OCI-LY7 (cell line): Measurements from ENCODE around the gene GPR61. TPM values are rescaled to one million over a fixed set of nuclear protein-coding genes. Genes with fewer than 3 reads are reported as not detected.

Experiments
- BruUV-seq: library from RNA; stranded (reverse); fragments of 400-500 nt; replicated peaks from 2 replicates; lab custom pipeline; 2021; lab: Mats Ljungman, UMichigan
- CTCF ChIA-PET: fragments of 300-600 bp; sonication (Branson Sonifier 250); formaldehyde crosslinking; loops from one replicate; lab custom pipeline; 2022; ENCODE audit warnings: antibody characterized with exemption; ENCODE audit not compliant: unreplicated experiment; lab: Charles Lee
- POLR2A ChIA-PET: fragments of 300-600 bp; sonication (Branson Sonifier 250); formaldehyde crosslinking; loops from one replicate; lab custom pipeline; 2022; ENCODE audit warnings: antibody characterized with exemption; lab: Charles Lee
- DNase-seq: peaks from one replicate; pipeline ENCODE4 v3.0.0-alpha.2; 2015; ENCODE audit warnings: low spot score
- H2AFZ ChIP-seq: fragments of 200-600 bp; sonication (generic), shearing (Covaris generic); 2 replicates; pipeline ENCODE4 v1.6.1; 2014; ENCODE audit warnings: mild to moderate bottlenecking, antibody characterized with exemption, low read length, moderate library complexity
- H3K27ac ChIP-seq: fragments of 200-600 bp; sonication (generic); 2 replicates; pipeline ENCODE4 v1.5.1; 2014; ENCODE audit warnings: mixed run types, low read depth, mild to moderate bottlenecking, moderate library complexity, low read length, inconsistent platforms; ENCODE audit not compliant: poor library complexity, severe bottlenecking
- H3K36me3 ChIP-seq: fragments of 200-600 bp; sonication (generic); 2 replicates; pipeline ENCODE4 v1.6.1; 2014; ENCODE audit warnings: mild to moderate bottlenecking, antibody characterized with exemption, low read length, moderate library complexity, mixed read lengths; ENCODE audit not compliant: insufficient read depth
- H3K4me1 ChIP-seq: fragments of 200-600 bp; sonication (generic); 2 replicates; pipeline ENCODE4 v1.5.1; 2014; ENCODE audit warnings: mild to moderate bottlenecking, low read length; ENCODE audit not compliant: insufficient read depth, poor library complexity, severe bottlenecking
- H3K4me2 ChIP-seq: fragments of 200-600 bp; sonication (generic); 2 replicates; pipeline ENCODE4 v1.6.1; 2014; ENCODE audit warnings: mild to moderate bottlenecking, low read length
- H3K4me3 ChIP-seq: fragments of 200-600 bp; sonication (generic); 2 replicates; pipeline ENCODE4 v1.5.1; 2014; ENCODE audit warnings: mild to moderate bottlenecking, low read depth, low read length; ENCODE audit not compliant: poor library complexity, severe bottlenecking
- H3K79me2 ChIP-seq: fragments of 200-600 bp; sonication (generic); 2 replicates; pipeline ENCODE4 v1.6.1; 2016; ENCODE audit warnings: low read depth, mild to moderate bottlenecking, low read length, moderate library complexity, mixed read lengths; ENCODE audit not compliant: insufficient read depth
- H3K9me2 ChIP-seq: fragments of 200-600 bp; sonication (generic); 2 replicates; pipeline ENCODE4 v1.6.1; 2016; ENCODE audit warnings: mild to moderate bottlenecking, low read length, mixed read lengths; ENCODE audit not compliant: insufficient read depth
- H3K9me3 ChIP-seq: fragments of 200-600 bp; sonication (generic); 2 replicates; pipeline ENCODE4 v1.6.1; 2014; ENCODE audit warnings: mild to moderate bottlenecking, mixed run types, low read length, mixed read lengths
- H4K20me1 ChIP-seq: fragments of 200-600 bp; sonication (generic); 2 replicates; pipeline ENCODE4 v1.6.1; 2014; ENCODE audit warnings: mild to moderate bottlenecking, antibody characterized with exemption, low read length, moderate library complexity, mixed read lengths; ENCODE audit not compliant: insufficient read depth
- EZH2phosphoT487 ChIP-seq: fragments of 200-600 bp; sonication (generic); IDR thresholded peaks from 2 replicates; pipeline ENCODE4 v1.6.1; 2018; ENCODE audit warnings: low read depth, borderline replicate concordance, mild to moderate bottlenecking, mixed run types, antibody characterized with exemption, low read length, moderate library complexity, mixed read lengths
- intact Hi-C: fragments of 100-400 bp; cut with micrococcal nuclease; formaldehyde crosslinking; loops from one replicate; pipeline ENCODE4 v1.10.0; 2022; ENCODE audit not compliant: unreplicated experiment
- total RNA-seq, 2 experiments: library from RNA; depleted of rRNA in 1 of 2; stranded (reverse); fragments of >200 nt in 1 of 2; shearing (Covaris generic) in 1 of 2; gene quantifications; 2 replicates each; pipeline ENCODE4 v1.2.3, GENCODE V29; 2014 to 2022
- TF ChIP-seq, protein P1 (sequence below): fragments of 200-600 bp; sonication (generic); conservative IDR thresholded peaks from 2 replicates; pipeline ENCODE4 v1.5.1; 2014; ENCODE audit warnings: mild to moderate bottlenecking, antibody characterized with exemption, low read length, moderate library complexity, mixed read lengths

Gene GPR61
- total RNA-seq, 2 experiments from 2014 or later = not detected

DNA sequence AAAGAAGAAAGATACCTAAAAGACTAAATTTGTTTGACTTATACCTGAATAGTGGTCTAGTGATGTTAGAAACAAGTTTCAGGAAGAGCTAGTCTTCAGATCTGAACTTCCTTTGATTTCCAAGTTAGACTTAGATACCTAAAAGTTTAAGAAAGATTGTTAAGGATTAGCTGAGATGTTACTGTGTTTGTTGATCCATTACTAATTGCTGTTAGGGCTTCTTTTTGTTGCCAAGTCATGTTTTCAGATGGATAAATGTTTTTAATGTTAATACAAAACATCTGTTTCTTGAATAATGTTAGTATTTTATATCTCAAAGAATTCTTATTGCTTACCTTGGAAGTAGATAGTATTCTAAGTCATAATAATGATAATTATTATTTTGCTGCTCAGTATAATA lies 20.3 kb downstream of the GPR61 start:
- no peaks in the 10 kb centered on the region for H3K9me2 ChIP-seq
- intact Hi-C loops = no loop called here
- no peak for TF ChIP-seq EZH2phosphoT487
- TF ChIP-seq, protein P1, sequence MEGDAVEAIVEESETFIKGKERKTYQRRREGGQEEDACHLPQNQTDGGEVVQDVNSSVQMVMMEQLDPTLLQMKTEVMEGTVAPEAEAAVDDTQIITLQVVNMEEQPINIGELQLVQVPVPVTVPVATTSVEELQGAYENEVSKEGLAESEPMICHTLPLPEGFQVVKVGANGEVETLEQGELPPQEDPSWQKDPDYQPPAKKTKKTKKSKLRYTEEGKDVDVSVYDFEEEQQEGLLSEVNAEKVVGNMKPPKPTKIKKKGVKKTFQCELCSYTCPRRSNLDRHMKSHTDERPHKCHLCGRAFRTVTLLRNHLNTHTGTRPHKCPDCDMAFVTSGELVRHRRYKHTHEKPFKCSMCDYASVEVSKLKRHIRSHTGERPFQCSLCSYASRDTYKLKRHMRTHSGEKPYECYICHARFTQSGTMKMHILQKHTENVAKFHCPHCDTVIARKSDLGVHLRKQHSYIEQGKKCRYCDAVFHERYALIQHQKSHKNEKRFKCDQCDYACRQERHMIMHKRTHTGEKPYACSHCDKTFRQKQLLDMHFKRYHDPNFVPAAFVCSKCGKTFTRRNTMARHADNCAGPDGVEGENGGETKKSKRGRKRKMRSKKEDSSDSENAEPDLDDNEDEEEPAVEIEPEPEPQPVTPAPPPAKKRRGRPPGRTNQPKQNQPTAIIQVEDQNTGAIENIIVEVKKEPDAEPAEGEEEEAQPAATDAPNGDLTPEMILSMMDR = no peak
- no peaks in the 10 kb centered on the region for H3K9me3 ChIP-seq
- CTCF ChIA-PET = interaction anchor here (1.0 kb wide), 1 partner anchor 80 kb away, joined by 5 read pairs; no protein-coding TSS in a partner anchor
- no peak overlapping the region for H2AFZ ChIP-seq
- no TSS peak for BruUV-seq
- DNase-seq = no peak
- H3K36me3 ChIP-seq = peaks cover 7% of the 10 kb centered on the region
- no peak overlapping the region for H3K4me3 ChIP-seq
- POLR2A ChIA-PET = interaction anchor here (1.0 to 2.2 kb wide), 3 partner anchors 11 to 42 kb away, joined by 3 to 9 read pairs (median 3); partner anchors contain the start of gene GNAI3
- H3K4me1 ChIP-seq = peaks cover 8% of the 10 kb centered on the region
- H3K4me2 ChIP-seq = no peak overlapping the region
- peaks cover 16% of the 10 kb centered on the region; the same call in 1 of the 2 replicates for H4K20me1 ChIP-seq
- H3K79me2 ChIP-seq = peaks cover 85% of the 10 kb centered on the region
- H3K27ac ChIP-seq = no peak overlapping the region

DNA sequence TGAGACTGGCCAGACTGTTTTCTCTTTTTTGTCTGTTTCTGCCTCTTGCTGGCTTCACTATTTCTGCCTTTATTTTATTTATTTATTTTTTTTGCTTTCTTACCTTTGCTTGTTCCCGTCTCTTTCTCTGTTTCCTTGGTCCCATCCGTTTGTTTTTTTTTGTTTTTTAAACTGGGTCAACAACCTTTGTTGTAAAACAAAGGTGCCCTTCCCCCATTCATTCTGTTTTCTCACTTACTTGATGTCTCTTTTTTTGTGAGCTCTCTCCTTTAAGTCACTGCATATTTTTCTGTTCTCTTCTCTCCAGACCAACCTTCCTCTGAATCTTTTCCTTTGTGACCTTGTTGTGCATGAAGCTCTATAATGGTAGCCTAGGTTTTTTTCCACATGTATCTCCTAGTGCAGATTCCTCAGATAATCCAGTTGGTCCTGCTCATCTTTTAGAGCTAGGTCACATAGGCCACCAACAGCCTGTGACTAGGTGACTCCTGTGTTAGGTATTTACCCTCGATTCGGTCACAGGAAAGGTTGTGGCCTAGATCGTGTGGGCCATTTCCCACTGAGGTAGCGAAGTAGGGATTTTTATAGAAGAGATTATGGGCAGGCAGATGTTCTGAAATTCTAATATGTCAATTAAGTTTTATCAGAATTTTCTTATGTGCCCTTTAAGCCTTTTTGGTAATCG lies 24.7 kb downstream of the GPR61 start:
- H3K27ac ChIP-seq = no peak overlapping the region
- POLR2A ChIA-PET = interaction anchor here (0.6 kb wide), 1 partner anchor 40 kb away, joined by 3 read pairs; no protein-coding TSS in a partner anchor
- intact Hi-C loops = no loop called here

More for the DNA sequence above, 24.7 kb downstream of the GPR61 start:
- Histone ChIP-seq H3K4me1 (peaks cover 10% of the 10 kb centered on the region), H3K9me2 (no peaks in the 10 kb centered on the region), H3K79me2 (peaks cover 75% of the 10 kb centered on the region; the same call in 1 of the 2 replicates), H3K4me3 (no peak overlapping the region), H3K9me3 (no peaks in the 10 kb centered on the region), H3K36me3 (no peaks in the 10 kb centered on the region), H3K4me2 (no peak overlapping the region), H2AFZ (no peak overlapping the region), H4K20me1 (peaks cover 17% of the 10 kb centered on the region; the same call in 1 of the 2 replicates)
- no TSS peak for BruUV-seq
- DNase-seq = no peak
- CTCF ChIA-PET = no interaction called here
- TF ChIP-seq, protein P1 = no peak
- TF ChIP-seq EZH2phosphoT487 = no peak
